AG04450 (cell line): ENCODE measurements around the gene EMX2. TPM values are rescaled to one million over a fixed set of nuclear protein-coding genes. Genes with fewer than 3 reads are reported as not detected.
"Not testable (repeated sequence)": the region's sequence is repeated elsewhere in the genome, so short reads cannot be mapped to it uniquely, and the experiment has no call there.

ENCODE experiments used
- CTCF ChIA-PET: fragments of 300-600, 350-600 bp; formaldehyde crosslinking; extraction: SDS; loops from one replicate; lab custom pipeline; 2022; ENCODE audit warnings: antibody characterized with exemption, inconsistent platforms; lab: Charles Lee
- POLR2A ChIA-PET: fragments of 350-600 bp; formaldehyde crosslinking; extraction: SDS; loops from one replicate; lab custom pipeline; 2021; ENCODE audit warnings: antibody characterized with exemption, inconsistent platforms; lab: Yijun Ruan, JAX
- DNase-seq: peaks from one replicate; pipeline ENCODE4 v3.0.0-alpha.2; 2011; ENCODE audit warnings: low read depth, low spot score
- H3K27ac ChIP-seq: one replicate; pipeline ENCODE4 v1.5.1; 2012; ENCODE audit warnings: low read depth, low read length, control low read depth
- H3K27me3 ChIP-seq: one replicate; pipeline ENCODE4 v1.6.0; 2012; ENCODE audit warnings: low read length; ENCODE audit not compliant: control insufficient read depth, insufficient read depth
- H3K4me3 ChIP-seq: 2 replicates; pipeline ENCODE4 v1.5.1; 2011; ENCODE audit warnings: mild to moderate bottlenecking, low read depth, low read length, control low read depth
- H3K9me3 ChIP-seq: 2 replicates; pipeline ENCODE4 v1.5.1; 2012; ENCODE audit warnings: low read length; ENCODE audit not compliant: control insufficient read depth, insufficient read depth
- polyA plus RNA-seq: library from polyadenylated mRNA; depleted of rRNA; stranded (reverse); fragments of >200 nt; gene quantifications from 2 replicates; pipeline ENCODE4 v1.2.3, GENCODE V29; 2011
- TF ChIP-seq, protein P1 (sequence below): IDR thresholded peaks from 2 replicates; pipeline ENCODE4 v1.5.1; 2011; ENCODE audit warnings: low read depth, low read length, control low read depth, inconsistent platforms

EMX2 gene
- polyA plus RNA-seq, 1 experiment = not detected

DNA sequence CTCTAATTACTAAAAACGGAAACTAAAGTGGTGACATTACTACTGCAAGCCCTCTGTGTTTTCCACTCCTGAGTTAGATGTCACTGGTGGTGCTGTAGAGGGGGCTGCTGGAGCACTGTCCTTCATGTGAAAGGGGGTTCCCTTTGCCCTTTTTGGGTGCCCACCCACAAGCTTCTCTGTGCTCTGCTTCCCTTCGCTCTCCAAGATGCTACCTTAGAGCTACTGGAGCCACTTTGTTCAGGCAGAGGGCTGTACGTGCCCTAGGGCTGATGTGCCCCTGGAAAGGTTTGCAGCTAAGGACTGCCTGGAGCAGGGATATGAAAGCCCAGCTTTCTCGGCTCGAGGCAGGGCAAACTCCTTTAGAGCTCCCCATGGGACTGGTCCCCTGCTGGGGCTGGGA is 28.3 kb downstream of the EMX2 start:
- Histone ChIP-seq H3K9me3 (0 out of 2 replicates have a peak, but pooled peaks cover 3% of the 10 kb centered on the region), H3K27me3 (no peaks in the 10 kb centered on the region), H3K27ac (no peak overlapping the region), H3K4me3 (no peak overlapping the region)
- DNase-seq = no peak
- CTCF ChIA-PET = no interaction called here
- TF ChIP-seq, protein P1, sequence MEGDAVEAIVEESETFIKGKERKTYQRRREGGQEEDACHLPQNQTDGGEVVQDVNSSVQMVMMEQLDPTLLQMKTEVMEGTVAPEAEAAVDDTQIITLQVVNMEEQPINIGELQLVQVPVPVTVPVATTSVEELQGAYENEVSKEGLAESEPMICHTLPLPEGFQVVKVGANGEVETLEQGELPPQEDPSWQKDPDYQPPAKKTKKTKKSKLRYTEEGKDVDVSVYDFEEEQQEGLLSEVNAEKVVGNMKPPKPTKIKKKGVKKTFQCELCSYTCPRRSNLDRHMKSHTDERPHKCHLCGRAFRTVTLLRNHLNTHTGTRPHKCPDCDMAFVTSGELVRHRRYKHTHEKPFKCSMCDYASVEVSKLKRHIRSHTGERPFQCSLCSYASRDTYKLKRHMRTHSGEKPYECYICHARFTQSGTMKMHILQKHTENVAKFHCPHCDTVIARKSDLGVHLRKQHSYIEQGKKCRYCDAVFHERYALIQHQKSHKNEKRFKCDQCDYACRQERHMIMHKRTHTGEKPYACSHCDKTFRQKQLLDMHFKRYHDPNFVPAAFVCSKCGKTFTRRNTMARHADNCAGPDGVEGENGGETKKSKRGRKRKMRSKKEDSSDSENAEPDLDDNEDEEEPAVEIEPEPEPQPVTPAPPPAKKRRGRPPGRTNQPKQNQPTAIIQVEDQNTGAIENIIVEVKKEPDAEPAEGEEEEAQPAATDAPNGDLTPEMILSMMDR = no peak
- POLR2A ChIA-PET = no interaction called here

DNA sequence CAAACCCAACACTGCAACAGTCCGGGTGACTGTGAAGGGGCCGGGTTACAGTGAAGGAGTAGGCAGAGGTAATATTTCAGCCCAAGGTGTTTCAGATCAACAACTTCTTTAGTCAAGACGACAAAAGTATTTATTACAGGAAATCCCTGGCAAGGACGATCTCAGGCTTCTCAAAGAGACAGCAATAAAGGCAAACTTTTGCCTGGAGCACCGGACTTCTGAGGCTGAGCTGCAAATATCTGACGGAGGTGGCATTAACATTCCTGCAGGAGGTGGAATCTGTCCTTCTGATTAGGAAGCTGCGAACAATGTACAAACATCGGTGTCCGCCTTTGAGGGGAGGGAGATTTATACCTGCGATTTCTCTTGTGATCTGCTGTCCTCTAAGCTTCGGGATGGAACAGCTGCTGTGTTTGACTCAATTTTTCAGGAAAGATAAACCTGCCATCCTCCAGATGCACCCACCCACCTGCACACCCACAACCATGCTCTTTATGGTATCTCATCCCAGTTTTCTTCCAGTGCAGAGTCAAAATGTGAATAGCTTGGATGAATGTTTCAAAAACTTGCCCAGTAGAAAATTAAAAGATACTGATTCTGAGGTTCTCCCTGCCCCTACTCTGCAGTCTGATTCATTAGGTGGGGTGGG is 32.1 kb downstream of the EMX2 start:
- TF ChIP-seq, protein P1 = no peak
- ChIA-PET CTCF (no interaction called here), POLR2A (no interaction called here)
- Histone ChIP-seq H3K9me3 (0 out of 2 replicates have a peak, but pooled peaks cover 3% of the 10 kb centered on the region), H3K27ac (no peak overlapping the region), H3K4me3 (no peak overlapping the region), H3K27me3 (no peaks in the 10 kb centered on the region)
- DNase-seq = no peak

DNA sequence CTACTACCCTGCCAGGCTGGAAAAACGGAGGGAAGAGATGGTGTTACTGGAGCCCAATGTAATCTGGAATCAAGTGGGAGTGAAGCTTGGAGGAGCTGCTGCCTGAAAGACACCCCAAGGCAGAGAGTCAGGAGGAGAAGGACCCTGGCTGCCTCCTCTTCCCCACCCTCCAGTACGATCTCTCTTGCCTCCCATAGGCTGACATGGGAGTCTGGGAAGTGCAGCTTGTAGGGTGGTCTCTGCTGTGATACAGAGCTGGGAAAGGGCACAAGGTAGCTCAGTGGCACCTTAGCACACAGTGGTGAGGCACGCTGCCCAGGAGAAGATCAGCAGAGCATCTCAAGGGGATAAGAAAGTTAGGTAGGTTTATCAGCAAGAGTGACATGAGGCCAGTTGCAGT is 35.9 kb downstream of the EMX2 start:
- H3K27me3 ChIP-seq = no peaks in the 10 kb centered on the region
- POLR2A ChIA-PET = no interaction called here
- no peaks in the 10 kb centered on the region; the same call in 1 of the 2 replicates for H3K9me3 ChIP-seq
- H3K4me3 ChIP-seq = no peak overlapping the region
- DNase-seq = no peak
- no peak overlapping the region for H3K27ac ChIP-seq
- CTCF ChIA-PET = no interaction called here
- TF ChIP-seq, protein P1 = no peak

DNA sequence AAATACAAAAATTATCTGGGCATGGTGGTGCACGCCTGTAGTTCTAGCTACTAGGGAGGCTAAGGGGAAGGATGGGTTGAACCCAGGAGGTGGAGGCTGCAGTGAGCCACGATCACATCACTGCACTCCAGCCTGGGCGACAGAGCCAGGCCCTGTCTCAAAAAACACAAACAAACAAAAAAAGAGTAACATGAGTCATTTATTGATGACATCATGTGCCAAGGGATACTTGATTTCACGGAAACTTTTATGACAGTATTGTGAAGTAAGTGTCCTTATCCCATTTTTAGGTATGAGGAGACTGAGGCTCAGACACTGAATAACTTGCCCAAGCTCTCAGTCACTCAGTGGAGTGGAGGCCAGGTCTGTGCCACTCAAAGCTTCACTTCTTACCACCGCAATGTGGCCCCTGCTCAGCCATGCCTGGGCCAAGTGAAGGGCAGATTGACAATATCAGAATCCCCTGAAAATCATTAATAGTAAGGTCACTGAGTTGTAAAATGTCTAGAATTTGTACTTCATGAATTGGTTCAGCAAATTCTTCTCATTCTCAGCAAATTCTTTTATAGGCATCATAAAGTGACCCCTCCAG is 36.5 kb downstream of the EMX2 start:
- Histone ChIP-seq H3K27ac (no peak overlapping the region), H3K27me3 (no peaks in the 10 kb centered on the region), H3K9me3 (no peaks in the 10 kb centered on the region; the same call in 1 of the 2 replicates), H3K4me3 (no peak overlapping the region)
- TF ChIP-seq, protein P1 = no peak
- ChIA-PET POLR2A (no interaction called here), CTCF (no interaction called here)
- no peak for DNase-seq

DNA sequence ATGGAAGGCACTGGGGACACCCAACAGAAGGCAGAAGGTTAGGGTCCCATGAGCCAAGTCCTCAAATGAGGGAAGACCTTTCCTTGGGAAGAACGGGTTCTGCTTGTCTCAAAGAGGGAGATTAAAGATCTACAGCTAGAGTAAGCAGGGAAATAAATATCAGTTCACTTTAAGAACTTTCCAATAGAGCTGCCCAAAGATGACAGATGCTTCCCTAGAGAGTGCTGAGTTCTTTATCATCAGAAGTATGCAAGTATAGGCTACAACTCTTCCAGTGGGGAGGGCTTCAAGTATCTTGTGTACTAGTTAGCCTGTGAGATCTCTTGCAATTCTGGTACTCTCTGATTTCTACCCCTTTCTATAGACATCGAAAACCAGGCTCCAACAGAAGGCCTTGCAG is 39.4 kb downstream of the EMX2 start:
- CTCF ChIA-PET = no interaction called here
- TF ChIP-seq, protein P1 = no peak
- POLR2A ChIA-PET = no interaction called here
- no peak overlapping the region for H3K27ac ChIP-seq
- H3K27me3 ChIP-seq = no peaks in the 10 kb centered on the region
- peaks cover under 1% of the 10 kb centered on the region for H3K9me3 ChIP-seq
- no peak for DNase-seq
- no peak overlapping the region for H3K4me3 ChIP-seq

DNA sequence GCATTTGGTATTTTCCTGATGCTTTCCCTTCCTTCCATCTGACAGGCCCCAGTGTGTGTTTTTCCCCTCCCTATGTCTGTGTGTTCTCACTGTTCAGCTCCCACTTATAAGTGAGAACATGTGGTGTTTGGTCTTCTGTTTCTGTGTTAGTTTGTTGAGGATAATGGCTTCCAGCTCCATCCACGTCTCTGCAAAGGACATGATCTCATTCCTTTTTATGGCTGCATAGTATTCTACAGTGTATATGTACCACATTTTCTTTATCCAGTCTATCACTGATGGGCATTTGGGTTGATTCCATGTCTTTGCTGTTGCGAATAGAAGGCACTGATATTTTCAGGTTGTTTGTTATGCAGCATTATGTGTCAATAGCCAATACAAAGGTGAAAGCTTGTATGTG is 42.3 kb downstream of the EMX2 start:
- POLR2A ChIA-PET, CTCF ChIA-PET, DNase-seq, H3K4me3 ChIP-seq, H3K27ac ChIP-seq, H3K27me3 ChIP-seq: not testable (repeated sequence)
- H3K9me3 ChIP-seq = peaks cover 12% of the 10 kb centered on the region
